HEK293T (cell line): ENCODE measurements around the gene CRHR1.

Experiments
- CTCF ChIA-PET: fragments of 350-600 bp; formaldehyde crosslinking; extraction: SDS; loops from one replicate; lab custom pipeline; 2021; ENCODE audit warnings: antibody characterized with exemption, inconsistent platforms; lab: Yijun Ruan, JAX
- POLR2A ChIA-PET: fragments of 350-600 bp; formaldehyde crosslinking; extraction: SDS; loops from one replicate; lab custom pipeline; 2020; ENCODE audit warnings: antibody characterized with exemption, inconsistent platforms; lab: Yijun Ruan, JAX
- DNase-seq: peaks from one replicate; pipeline ENCODE4 v3.0.0; 2012; ENCODE audit warnings: mixed read lengths; ENCODE audit errors: extremely low spot score
- ARNT ChIP-seq: fragments of 450-650 bp; IDR thresholded peaks from 2 replicates; pipeline ENCODE4 v1.6.1; 2017; ENCODE audit warnings: mild to moderate bottlenecking
- BHLHE40 ChIP-seq: fragments of 450-650 bp; IDR thresholded peaks from 2 replicates; pipeline ENCODE4 v1.6.1; 2016; ENCODE audit warnings: mild to moderate bottlenecking, moderate library complexity, borderline replicate concordance
- CTBP1 ChIP-seq: fragments of 450-650 bp; IDR thresholded peaks from 2 replicates; pipeline ENCODE4 v1.6.1; 2016; ENCODE audit warnings: borderline replicate concordance
- ELF4 ChIP-seq: fragments of 450-650 bp; IDR thresholded peaks from 2 replicates; pipeline ENCODE4 v1.6.1; 2017; ENCODE audit warnings: antibody characterized with exemption
- FOXA1 ChIP-seq: fragments of 450-650 bp; IDR thresholded peaks from 2 replicates; pipeline ENCODE4 v1.6.1; 2016; ENCODE audit warnings: mild to moderate bottlenecking
- FOXK2 ChIP-seq: fragments of 450-650 bp; IDR thresholded peaks from 2 replicates; pipeline ENCODE4 v1.6.1; 2016; ENCODE audit warnings: mild to moderate bottlenecking
- FOXM1 ChIP-seq: fragments of 450-650 bp; IDR thresholded peaks from 2 replicates; pipeline ENCODE4 v1.6.1; 2017; ENCODE audit warnings: mild to moderate bottlenecking, borderline replicate concordance
- HDGF ChIP-seq: fragments of 450-650 bp; IDR thresholded peaks from 2 replicates; pipeline ENCODE4 v1.6.1; 2017; ENCODE audit warnings: antibody characterized with exemption, borderline replicate concordance
- L3MBTL2 ChIP-seq: fragments of 450-650 bp; conservative IDR thresholded peaks from 2 replicates; pipeline ENCODE4 v1.6.1; 2016; ENCODE audit warnings: mild to moderate bottlenecking
- LEF1 ChIP-seq: fragments of 450-650 bp; IDR thresholded peaks from 2 replicates; pipeline ENCODE4 v1.6.1; 2017; ENCODE audit warnings: mild to moderate bottlenecking, borderline replicate concordance
- NFRKB ChIP-seq: fragments of 450-650 bp; IDR thresholded peaks from 2 replicates; pipeline ENCODE4 v1.6.1; 2016; ENCODE audit warnings: mild to moderate bottlenecking, moderate library complexity
- PKNOX1 ChIP-seq: fragments of 450-650 bp; IDR thresholded peaks from 2 replicates; pipeline ENCODE4 v1.6.1; 2016
- SP1 ChIP-seq: fragments of 450-650 bp; IDR thresholded peaks from 2 replicates; pipeline ENCODE4 v1.6.1; 2017
- SUZ12 ChIP-seq: fragments of 450-650 bp; IDR thresholded peaks from 2 replicates; pipeline ENCODE4 v1.6.1; 2016; ENCODE audit warnings: mild to moderate bottlenecking
- TARDBP ChIP-seq: fragments of 450-650 bp; IDR thresholded peaks from 2 replicates; pipeline ENCODE4 v1.6.1; 2016
- ZNF384 ChIP-seq: fragments of 450-650 bp; IDR thresholded peaks from 2 replicates; pipeline ENCODE4 v1.6.1; 2016

The CRHR1 gene

GRCh38 chr17:45784293-45784740 lies at the start of gene CRHR1:
TSS of gene CRHR1 (plus strand) at chr17:45784320. CDS start at chr17:45784545, 225 bp downstream.
- POLR2A ChIA-PET: interaction anchor here (0.6 to 1.4 kb wide), 5 partner anchors 9 to 142 kb away, joined by 3 to 5 read pairs (median 3); no protein-coding TSS in a partner anchor
- no peak for TF ChIP-seq FOXK2
- no peak; the same call in 1 of the 2 replicates for TF ChIP-seq L3MBTL2
- TF ChIP-seq NFRKB: no peak
- no peak for TF ChIP-seq HDGF
- no peak for TF ChIP-seq SUZ12
- TF ChIP-seq BHLHE40: no peak
- TF ChIP-seq ZNF384: no peak
- TF ChIP-seq PKNOX1: no peak
- TF ChIP-seq LEF1: no peak
- TF ChIP-seq CTBP1: no peak
- no peak for TF ChIP-seq FOXA1
- no peak for TF ChIP-seq ARNT
- TF ChIP-seq SP1: no peak
- TF ChIP-seq TARDBP: no peak
- no peak for TF ChIP-seq ELF4
- TF ChIP-seq FOXM1: no peak
- CTCF ChIA-PET: interaction anchor here (0.6 to 3.5 kb wide), 11 partner anchors 11 to 202 kb away, joined by 3 to 38 read pairs (median 4); no protein-coding TSS in a partner anchor
- DNase-seq: peak; percentile 39

DNA sequence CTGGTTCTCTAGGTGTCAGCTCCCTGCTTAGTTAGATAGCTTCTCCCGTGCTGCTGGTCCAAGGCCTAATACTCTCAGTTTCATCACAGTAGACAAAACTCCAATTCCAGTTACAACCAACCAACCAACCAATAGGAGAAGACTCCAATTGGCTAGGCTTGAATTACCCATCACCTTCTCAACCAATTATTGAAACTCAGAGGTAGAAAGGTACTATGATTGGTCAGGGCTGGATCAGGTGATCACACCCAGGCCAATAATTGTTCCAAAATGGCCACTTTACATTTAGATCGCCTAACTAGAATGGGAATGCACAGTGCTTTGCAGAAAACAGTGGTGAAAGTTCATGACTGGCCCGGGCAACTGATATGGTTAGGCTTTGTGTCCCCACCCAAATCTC lies 49.5 kb upstream of the CRHR1 start:
- POLR2A ChIA-PET: no interaction called here
- DNase-seq: no peak
- CTCF ChIA-PET: no interaction called here

GRCh38 chr17:45735488-45735887 lies 48.6 kb upstream of the CRHR1 start:
- ChIA-PET POLR2A (no interaction called here), CTCF (no interaction called here)
- TF ChIP-seq HDGF: no peak
- no peak for DNase-seq

More for the DNA sequence above, 49.5 kb upstream of the CRHR1 start:
- no peak for TF ChIP-seq PKNOX1
- no peak for TF ChIP-seq SP1
- no peak for TF ChIP-seq FOXK2
- no peak for TF ChIP-seq NFRKB
- no peak for TF ChIP-seq FOXA1
- no peak for TF ChIP-seq TARDBP
- TF ChIP-seq CTBP1: no peak
- TF ChIP-seq HDGF: no peak
- no peak for TF ChIP-seq ARNT
- no peak for TF ChIP-seq ZNF384
- no peak for TF ChIP-seq FOXM1

DNA sequence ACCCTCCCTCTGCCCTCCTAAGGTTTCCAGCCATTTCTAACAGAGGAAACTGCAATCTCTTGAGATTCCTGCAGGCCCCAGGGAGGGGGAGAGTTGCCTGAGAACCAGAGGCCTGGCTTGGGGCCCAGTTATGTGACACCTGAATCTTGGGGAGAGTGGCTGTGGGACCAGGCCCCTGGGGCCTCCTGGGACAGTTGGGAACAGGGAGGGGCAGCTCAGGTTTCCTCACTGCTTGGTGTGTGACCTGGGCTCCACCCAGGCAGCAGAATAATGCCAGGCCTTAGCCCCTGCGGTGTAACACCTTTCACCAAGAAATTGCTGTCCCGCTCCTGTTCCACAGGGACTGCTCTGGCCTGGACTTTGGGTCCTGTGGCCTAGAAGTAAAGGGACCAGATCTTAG lies 44.3 kb upstream of the CRHR1 start:
- DNase-seq: no peak
- no peak for TF ChIP-seq FOXK2
- TF ChIP-seq HDGF: no peak
- TF ChIP-seq SP1: no peak
- TF ChIP-seq LEF1: no peak
- no peak for TF ChIP-seq ARNT
- TF ChIP-seq FOXA1: no peak
- no peak for TF ChIP-seq BHLHE40
- TF ChIP-seq ELF4: no peak
- no peak for TF ChIP-seq SUZ12
- no peak for TF ChIP-seq ZNF384
- TF ChIP-seq CTBP1: no peak
- TF ChIP-seq NFRKB: no peak
- POLR2A ChIA-PET: no interaction called here
- CTCF ChIA-PET: no interaction called here

DNA sequence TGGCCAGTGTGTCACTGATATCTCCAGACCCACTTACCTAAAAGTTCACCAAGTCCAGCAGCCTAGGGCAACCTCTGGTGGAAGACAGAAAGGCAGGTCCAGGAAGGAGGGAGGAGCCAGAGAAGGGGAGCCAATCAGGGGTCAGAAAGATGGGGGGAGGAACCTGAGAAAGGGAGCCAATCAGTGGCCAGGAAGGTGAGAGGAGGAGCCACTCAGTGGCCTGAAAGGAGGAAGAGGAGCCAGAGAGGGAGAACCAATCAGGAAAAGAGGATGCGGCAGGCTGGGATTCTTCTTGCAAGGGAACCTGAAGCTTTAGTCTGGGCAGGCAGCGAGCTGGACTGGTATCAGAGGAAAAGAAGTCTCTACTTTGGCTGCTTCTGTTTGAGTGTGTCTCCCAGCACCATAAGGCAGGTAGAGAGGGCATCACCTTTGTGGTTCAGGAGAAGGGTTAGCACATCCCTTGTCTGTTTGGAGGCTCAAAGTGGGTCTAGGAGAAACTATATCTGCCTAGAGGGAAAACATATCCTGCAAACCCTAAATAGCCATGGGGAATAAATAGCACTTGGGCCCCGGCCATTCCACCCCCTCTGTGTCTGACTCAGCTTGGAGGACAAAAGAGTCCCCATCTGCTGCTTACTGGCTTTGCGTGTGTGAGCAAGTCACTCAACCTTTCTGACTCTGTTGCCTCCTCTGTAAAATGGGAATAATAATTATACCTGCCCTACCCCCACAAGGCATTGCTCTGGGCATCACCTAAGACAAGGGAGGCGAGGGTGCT lies 43.4 kb upstream of the CRHR1 start:
- DNase-seq: peak; percentile 74
- CTCF ChIA-PET: interaction anchor here (1.1 kb wide), 1 partner anchor 21 kb away, joined by 3 read pairs; no protein-coding TSS in a partner anchor
- TF ChIP-seq SUZ12 (no peak), BHLHE40 (no peak), PKNOX1 (peak; percentile 39; the same call in 1 of the 2 replicates)
- POLR2A ChIA-PET: no interaction called here

DNA sequence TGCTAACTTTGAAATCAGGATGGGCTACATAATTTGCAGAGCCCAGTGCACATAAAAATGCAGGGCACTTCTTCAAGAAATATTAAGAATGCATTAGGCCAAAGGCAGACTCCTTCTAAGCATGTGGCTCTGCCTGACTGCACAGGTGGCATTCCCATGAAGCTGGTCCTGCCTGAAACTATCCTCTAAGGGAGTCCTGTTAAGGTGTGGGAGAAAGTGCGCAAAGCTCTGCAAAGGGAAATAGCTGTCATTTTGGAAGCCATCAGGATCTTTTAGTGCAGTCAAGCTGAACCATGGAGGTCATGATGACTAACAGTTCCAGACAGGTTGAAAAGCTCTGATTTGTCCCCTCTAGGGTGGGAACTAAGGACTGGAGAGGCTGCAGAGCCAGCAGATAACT lies 41.9 kb upstream of the CRHR1 start:
- no peak for DNase-seq
- TF ChIP-seq LEF1 (no peak), SUZ12 (no peak)
- POLR2A ChIA-PET: no interaction called here
- CTCF ChIA-PET: interaction anchor here (0.6 kb wide), 1 partner anchor 316 kb away, joined by 6 read pairs; no protein-coding TSS in a partner anchor
